GM19328 (cell line): ENCODE results near the gene ZNF432.

Experiments used
- ATAC-seq: cut with Tn5 transposase; IDR thresholded peaks from one replicate; pipeline ENCODE4 v1.9.1; 2021; ENCODE audit warnings: mild to moderate bottlenecking, moderate library complexity; ENCODE audit not compliant: unreplicated experiment

Gene ZNF432

GRCh38 chr19:52010674-52011073 lies 38.0 kb downstream of the ZNF432 start:
- ATAC-seq = no peak

- no peak for ATAC-seq
Observed at GRCh38 chr19:52007806-52008557, 40.7 kb downstream of the ZNF432 start, which contains the start of gene ZNF615. Gene ZNF615, minus strand, starts transcription at chr19:52008211. Its CDS starts 4,500 bp downstream, at chr19:52003711.

GRCh38 chr19:52007451-52007805 lies 41.2 kb downstream of the ZNF432 start:
- ATAC-seq = no peak

- no peak for ATAC-seq
Observed at GRCh38 chr19:51994048-51994644, 54.5 kb downstream of the ZNF432 start.

- no peak for ATAC-seq
Observed at GRCh38 chr19:51993422-51993821, 55.2 kb downstream of the ZNF432 start.

GRCh38 chr19:51986309-51987291 lies 62.0 kb downstream of the ZNF432 start, which contains the start of gene ZNF350:
Gene ZNF350, minus strand, starts transcription at chr19:51986840. Its CDS starts 12,480 bp downstream, at chr19:51974360.
- ATAC-seq = peak; percentile 64

- ATAC-seq = no peak
Observed at GRCh38 chr19:51983361-51983760, 65.3 kb downstream of the ZNF432 start.
